HFFc6 (cell line): Measurements from ENCODE around the gene FOXC2. TPM values are rescaled to one million over a fixed set of nuclear protein-coding genes. Genes with fewer than 3 reads are reported as not detected.

ENCODE experiments used
- DNase-seq: peaks from one replicate; pipeline ENCODE4 v3.0.0-alpha.2; 2018
- H3K27ac Mint-ChIP-seq: 2 replicates; pipeline ENCODE4 v1.8.0; 2020; ENCODE audit warnings: mild to moderate bottlenecking, mixed read lengths
- H3K27me3 Mint-ChIP-seq: 2 replicates; pipeline ENCODE4 v1.8.0; 2021; ENCODE audit warnings: mild to moderate bottlenecking, moderate library complexity, mixed read lengths; ENCODE audit not compliant: insufficient read depth
- H3K36me3 Mint-ChIP-seq: 2 replicates; pipeline ENCODE4 v1.8.0; 2021; ENCODE audit warnings: low read depth, mixed read lengths
- H3K4me1 Mint-ChIP-seq: 2 replicates; pipeline ENCODE4 v1.8.0; 2020; ENCODE audit warnings: low read depth, mixed read lengths
- H3K4me3 Mint-ChIP-seq: 2 replicates; pipeline ENCODE4 v1.8.0; 2020; ENCODE audit warnings: mild to moderate bottlenecking, moderate library complexity, mixed read lengths
- H3K9me3 Mint-ChIP-seq: 2 replicates; pipeline ENCODE4 v1.8.0; 2020; ENCODE audit warnings: mild to moderate bottlenecking, mixed read lengths
- total RNA-seq, 6 experiments: library from RNA; stranded (reverse); fragmentation: NEBNext Ultra II Directional; extraction: Animal tissue kit (Norgen Biotek cat#: 25700); gene quantifications; 2 replicates in 1 of 6; 3 replicates in 5 of 6; pipeline ENCODE4 v1.2.3, GENCODE V29; 2021
- TF ChIP-seq, protein P1 (sequence below): fragments of 200-600 bp; sonication (generic); IDR thresholded peaks from 2 replicates; pipeline ENCODE4 v1.5.0; 2021; ENCODE audit warnings: antibody characterized with exemption, mild to moderate bottlenecking

The FOXC2 gene
- total RNA-seq, 6 experiments from 2014 or later = 6.3 to 8.4 (median 7.9) TPM

DNA sequence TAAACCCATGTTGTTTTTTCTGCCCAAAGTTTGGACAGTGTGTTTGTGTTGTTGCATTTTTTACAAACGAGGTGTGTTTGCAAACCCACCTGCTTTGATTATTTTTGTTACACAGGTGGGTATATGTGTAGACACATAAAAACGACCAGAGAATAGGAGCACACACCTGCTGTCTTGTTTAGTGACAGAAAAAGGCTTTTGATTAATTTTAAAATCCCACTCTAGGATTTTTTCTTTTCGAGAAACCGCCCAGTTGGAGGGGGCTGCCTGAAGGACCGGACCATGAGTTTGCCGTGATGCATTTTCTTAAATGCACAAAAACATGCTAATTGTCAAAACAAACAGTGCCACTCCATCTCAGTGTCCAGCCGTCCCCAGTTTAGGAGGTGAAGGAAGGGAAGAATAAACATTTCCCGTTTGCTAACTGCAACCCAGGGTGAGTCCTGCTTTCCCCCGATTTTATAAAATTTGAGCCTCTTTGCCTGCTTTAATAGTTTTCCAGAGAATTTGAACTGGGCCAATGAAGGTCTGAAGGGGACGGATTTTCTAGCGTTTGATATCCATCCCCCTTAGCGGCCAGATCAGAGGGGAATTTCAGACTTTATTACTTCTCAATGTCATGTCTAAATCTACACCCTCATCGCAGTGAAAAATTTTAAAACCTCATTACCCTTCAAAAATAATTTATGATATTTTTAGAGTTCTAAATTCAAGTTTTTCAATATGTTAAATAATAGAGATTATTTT lies 3.2 kb downstream of the FOXC2 start:
- TF ChIP-seq, protein P1, sequence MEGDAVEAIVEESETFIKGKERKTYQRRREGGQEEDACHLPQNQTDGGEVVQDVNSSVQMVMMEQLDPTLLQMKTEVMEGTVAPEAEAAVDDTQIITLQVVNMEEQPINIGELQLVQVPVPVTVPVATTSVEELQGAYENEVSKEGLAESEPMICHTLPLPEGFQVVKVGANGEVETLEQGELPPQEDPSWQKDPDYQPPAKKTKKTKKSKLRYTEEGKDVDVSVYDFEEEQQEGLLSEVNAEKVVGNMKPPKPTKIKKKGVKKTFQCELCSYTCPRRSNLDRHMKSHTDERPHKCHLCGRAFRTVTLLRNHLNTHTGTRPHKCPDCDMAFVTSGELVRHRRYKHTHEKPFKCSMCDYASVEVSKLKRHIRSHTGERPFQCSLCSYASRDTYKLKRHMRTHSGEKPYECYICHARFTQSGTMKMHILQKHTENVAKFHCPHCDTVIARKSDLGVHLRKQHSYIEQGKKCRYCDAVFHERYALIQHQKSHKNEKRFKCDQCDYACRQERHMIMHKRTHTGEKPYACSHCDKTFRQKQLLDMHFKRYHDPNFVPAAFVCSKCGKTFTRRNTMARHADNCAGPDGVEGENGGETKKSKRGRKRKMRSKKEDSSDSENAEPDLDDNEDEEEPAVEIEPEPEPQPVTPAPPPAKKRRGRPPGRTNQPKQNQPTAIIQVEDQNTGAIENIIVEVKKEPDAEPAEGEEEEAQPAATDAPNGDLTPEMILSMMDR = no peak
- Mint-ChIP-seq H3K9me3 (no peaks in the 10 kb centered on the region), H3K27ac (peak overlapping the region; percentile 72), H3K4me3 (peak overlapping the region; percentile 90), H3K27me3 (peaks cover 29% of the 10 kb centered on the region), H3K4me1 (peaks cover 53% of the 10 kb centered on the region), H3K36me3 (peaks cover 27% of the 10 kb centered on the region)
- no peak for DNase-seq

DNA sequence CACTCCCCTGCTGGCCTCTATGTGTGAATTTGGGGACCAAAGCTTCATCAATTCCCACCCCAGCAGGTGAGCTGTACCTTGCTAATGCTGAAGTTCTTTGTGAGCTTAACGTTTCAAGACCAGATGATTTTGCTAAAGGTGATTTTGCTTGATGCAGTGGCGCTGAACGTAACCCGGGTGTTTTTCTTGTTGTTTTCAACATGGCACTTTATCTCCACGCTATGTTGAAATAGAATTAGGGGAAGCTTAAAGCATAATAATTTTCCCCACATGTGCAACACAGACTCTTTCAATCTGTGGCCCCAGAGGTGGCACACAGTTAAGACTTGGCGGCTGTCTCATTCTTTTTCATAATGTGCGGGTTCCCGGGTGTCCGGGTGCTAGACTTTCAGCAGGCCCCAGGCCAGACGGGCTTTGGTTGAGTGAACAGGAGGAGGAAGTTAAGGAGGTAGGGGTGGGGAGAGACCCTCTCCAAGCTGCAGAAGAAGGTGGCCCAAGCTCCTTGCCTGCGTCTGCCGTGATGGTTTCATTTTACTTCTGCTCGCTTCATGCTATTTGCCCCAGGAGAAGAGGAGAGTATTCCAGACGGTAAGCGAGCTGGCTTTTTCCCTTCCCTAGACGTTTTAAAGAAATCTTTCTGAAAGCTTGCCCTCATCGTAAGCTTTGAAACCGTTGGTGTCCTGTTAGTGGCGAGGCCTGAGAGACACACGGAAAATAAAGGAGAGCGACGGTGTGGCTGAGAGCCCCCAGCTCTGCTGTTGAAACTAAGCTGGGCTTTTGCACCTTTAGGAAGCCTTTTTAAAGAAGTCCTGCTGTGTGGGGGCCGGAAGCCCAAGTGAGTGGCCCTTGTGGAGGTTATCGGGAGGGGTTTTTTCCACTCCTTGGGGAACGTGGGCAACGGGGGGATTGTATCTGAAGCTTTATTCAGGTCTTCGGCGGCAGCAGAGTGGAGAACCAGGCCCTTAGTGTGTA lies 4.2 kb downstream of the FOXC2 start:
- peak overlapping the region; percentile 90 for H3K4me3 Mint-ChIP-seq
- peaks cover 30% of the 10 kb centered on the region for H3K36me3 Mint-ChIP-seq
- peaks cover 23% of the 10 kb centered on the region for H3K27me3 Mint-ChIP-seq
- H3K27ac Mint-ChIP-seq = peak overlapping the region; percentile 65
- H3K4me1 Mint-ChIP-seq = peaks cover 58% of the 10 kb centered on the region
- TF ChIP-seq, protein P1 = no peak
- DNase-seq = no peak
- no peaks in the 10 kb centered on the region for H3K9me3 Mint-ChIP-seq

DNA sequence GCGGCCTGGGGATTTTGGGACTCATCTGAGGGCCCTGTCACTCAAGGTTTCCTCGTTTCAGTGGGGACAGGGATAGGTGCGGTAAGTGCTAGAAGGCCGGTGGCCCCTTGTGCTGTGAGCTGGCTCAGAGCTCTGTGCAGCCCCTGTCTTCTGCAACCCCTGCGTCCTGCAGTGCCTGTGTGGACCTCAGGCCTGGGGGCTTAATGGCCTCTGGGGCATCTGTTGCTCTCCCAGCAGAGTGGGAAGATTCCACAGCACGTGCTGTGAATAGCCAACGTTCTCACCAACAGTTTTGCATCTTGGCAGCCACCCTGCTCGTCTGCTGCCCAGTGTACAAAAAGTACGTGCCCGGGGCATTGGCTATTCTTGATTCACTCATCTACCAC lies 4.9 kb downstream of the FOXC2 start:
- H3K27me3 Mint-ChIP-seq = peaks cover 23% of the 10 kb centered on the region
- DNase-seq = no peak
- H3K36me3 Mint-ChIP-seq = peaks cover 30% of the 10 kb centered on the region
- peaks cover 64% of the 10 kb centered on the region for H3K4me1 Mint-ChIP-seq
- peak overlapping the region; percentile 65; the same call in 1 of the 2 replicates for H3K27ac Mint-ChIP-seq
- peak overlapping the region; percentile 90; the same call in 1 of the 2 replicates for H3K4me3 Mint-ChIP-seq
- H3K9me3 Mint-ChIP-seq = no peaks in the 10 kb centered on the region
- TF ChIP-seq, protein P1 = no peak

DNA sequence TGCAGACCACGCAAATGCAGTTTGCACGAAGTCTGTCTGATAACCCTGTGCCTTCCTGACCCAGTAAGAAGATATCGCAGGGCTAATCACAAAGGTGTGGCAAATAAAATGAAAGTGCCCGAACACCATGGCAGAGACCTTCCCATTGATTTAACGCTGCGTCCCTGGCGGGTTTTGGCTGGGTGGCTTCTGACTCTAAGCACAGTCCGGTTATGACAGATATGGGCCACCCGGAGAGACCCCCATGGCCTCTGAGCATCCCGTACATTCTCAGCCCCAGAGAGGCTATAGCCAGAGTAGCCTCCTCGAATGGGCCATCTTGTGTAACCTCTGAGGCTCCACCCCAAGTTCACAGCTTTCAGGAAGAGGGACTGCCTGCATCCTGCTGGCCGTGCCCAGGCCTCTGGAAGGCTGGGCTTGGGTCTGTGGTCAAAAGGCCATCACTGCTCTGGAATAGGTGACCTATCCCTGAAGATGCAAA lies 5.5 kb downstream of the FOXC2 start:
- H3K4me1 Mint-ChIP-seq = peaks cover 68% of the 10 kb centered on the region
- no peaks in the 10 kb centered on the region for H3K9me3 Mint-ChIP-seq
- H3K27ac Mint-ChIP-seq = no peak overlapping the region
- peak overlapping the region; percentile 15; the same call in 1 of the 2 replicates for H3K4me3 Mint-ChIP-seq
- DNase-seq = no peak
- H3K27me3 Mint-ChIP-seq = peaks cover 22% of the 10 kb centered on the region
- TF ChIP-seq, protein P1 = no peak
- peaks cover 30% of the 10 kb centered on the region for H3K36me3 Mint-ChIP-seq

DNA sequence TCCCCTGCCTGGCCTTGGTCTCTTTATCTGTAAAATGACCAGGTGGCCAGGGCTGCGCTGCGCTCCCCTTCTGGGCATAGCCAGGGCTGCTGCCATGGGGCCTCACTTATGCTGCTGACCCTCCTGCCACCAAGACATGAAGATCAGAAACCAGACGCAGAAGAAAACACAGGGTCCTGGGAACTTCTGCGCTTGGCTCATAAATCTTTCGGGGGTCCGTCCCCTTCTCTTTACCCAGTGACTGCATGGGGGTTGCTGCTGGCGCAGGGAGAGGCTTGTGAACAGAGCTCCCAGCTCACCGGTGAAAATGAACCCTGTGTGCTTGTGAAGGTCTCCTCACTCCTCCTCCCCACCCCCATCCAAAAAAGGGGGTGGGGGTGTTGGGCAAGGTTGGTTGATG lies 6.0 kb downstream of the FOXC2 start:
- TF ChIP-seq, protein P1 = no peak
- peaks cover 30% of the 10 kb centered on the region for H3K36me3 Mint-ChIP-seq
- no peak for DNase-seq
- peaks cover 17% of the 10 kb centered on the region for H3K27me3 Mint-ChIP-seq
- H3K4me1 Mint-ChIP-seq = peaks cover 73% of the 10 kb centered on the region
- no peak overlapping the region for H3K4me3 Mint-ChIP-seq
- no peaks in the 10 kb centered on the region for H3K9me3 Mint-ChIP-seq
- no peak overlapping the region; the same call in 1 of the 2 replicates for H3K27ac Mint-ChIP-seq
